GM21423 (cell line): Measurements from ENCODE around the gene LDB3.

Experiments
- ATAC-seq: cut with Tn5 transposase; IDR thresholded peaks from one replicate; pipeline ENCODE4 v1.9.1; 2021; ENCODE audit warnings: mild to moderate bottlenecking, moderate library complexity; ENCODE audit not compliant: unreplicated experiment

The LDB3 gene

DNA sequence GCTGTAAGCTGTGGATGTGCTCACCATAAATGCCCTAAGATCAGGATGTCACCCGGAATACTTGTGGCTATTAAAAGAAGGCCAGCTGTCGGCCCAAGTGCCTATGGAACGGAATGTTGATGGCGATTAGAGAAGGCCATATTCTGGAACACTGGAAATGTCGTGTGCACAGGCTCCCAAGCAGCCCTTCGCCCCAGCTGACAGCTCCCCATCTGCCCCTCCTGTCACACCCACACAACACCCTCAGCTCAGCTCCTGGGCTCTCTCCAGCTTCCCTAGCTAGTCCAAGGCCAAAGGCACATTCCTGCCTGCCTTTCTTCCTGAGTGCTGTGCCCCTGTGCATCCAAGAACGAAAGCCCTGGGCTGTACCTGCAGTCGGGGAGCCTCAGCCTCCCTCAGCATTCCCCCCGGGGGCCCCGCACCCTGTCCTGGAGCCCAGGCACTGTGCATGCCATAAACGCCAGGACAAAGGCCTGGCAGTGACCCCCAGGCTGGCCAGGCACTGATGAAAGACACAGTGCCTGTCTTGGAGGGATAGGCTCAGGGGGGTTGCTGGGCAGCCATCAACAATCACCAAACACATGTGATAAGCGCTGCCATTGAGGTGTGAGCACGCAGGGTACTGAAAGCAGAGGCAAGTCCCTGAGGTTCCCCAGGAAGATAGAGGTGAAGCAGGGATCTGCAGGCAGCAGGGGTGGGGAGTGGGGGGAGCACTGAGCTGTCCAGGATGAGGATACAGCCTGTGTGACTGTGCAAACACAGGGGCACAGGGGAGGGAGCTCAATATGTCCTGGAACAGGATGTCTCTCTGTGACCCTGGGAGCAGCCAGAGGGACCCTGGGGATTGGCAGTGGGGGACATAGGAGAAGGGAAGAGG lies 3.7 kb upstream of the LDB3 start:
- no peak for ATAC-seq

DNA sequence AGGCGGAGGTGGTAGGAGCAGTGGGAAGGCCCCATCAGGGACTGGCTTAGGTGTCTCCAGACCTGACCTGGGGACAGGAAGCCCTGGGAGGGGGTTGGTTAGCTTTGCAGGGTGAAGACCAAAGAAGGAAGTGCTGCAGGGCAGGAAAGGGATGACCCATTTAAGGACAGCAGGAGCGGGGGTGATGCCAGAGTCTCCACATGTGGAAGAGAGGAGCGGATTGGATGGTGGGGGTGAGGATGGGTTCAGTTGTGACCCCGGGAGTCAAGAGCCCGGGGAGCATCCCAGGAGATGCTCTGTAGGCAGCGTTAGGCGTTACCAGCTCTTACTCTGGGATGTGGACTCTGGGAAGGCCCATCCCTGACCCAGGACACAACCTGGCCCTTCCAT lies 3.1 kb upstream of the LDB3 start:
- ATAC-seq, result no peak

DNA sequence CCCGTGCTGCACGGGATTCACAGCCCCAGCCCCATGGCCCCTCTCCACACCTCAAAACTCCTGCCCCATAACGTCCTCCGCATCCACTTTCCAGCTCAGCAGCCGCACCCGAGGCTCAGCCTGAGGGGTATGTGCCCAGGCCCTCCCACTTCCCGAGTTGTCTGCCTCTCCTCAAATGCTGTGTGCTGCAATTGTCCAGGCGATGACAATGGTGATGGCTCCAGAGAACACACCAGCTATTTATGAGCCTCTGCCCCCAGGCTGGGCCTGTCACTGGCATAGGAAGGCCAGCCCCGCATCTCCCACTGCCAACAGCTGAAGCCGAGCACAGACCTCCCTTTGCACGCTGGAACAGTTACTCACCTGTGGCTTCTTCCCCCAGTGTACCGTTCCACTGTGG lies 2.4 kb upstream of the LDB3 start:
- ATAC-seq, result no peak

DNA sequence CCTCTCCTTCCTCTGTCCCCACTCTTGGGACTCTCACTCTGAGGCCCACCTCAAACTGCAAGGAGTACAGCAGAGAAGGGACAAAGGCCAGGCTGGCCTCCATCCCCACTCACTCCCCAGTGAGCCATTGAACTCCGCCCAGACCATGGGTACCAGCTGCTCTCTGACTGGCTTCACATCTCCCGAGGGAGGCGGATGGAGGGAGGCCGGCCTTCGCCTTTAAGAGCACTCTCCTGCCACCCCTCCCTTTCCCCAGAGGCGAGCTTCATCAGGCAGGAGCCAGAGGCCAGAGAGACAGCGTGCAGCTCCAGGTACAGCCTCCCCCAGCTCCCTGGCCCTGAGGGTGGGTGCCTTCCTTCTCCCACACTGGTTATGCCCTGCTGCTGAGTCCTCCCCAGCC lies 1.8 kb upstream of the LDB3 start:
- ATAC-seq, result no peak

DNA sequence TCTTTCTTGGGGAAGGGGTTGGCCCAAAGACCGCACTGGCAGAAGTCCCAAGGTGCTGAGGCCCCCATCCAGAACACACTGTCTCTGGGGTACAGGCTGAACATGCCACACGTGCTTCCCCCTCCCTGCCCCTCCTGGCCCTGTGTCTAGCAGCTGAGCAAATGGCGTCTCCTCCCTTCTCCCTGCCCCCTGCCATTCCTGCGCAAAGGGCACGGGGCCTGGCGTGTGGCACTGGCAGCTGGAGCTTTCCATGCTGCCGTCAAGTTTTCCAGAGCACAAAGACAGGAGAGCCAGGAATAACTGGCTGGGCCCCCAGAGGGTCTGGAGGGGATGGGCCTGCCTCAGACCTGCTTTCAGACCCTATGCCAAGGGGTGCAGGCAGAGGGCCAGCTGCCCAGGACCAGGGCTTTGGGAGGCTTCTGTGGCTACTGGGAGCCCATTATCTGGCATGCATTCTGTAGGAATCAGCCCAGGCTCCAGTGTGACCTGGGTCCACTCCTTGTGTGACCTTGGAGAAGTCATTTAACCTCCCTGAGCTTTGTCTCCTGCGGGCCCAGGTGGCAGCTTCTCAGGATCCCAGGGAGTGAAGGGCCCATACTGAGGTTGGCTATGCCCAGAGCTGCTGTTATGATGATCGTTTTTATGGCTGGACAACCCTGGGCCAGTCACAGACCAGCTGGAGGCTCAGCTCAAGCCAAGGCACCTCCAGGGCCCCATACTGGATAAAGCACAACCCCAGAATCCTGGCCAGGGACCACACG lies 710 bp upstream of the LDB3 start:
- no peak for ATAC-seq

DNA sequence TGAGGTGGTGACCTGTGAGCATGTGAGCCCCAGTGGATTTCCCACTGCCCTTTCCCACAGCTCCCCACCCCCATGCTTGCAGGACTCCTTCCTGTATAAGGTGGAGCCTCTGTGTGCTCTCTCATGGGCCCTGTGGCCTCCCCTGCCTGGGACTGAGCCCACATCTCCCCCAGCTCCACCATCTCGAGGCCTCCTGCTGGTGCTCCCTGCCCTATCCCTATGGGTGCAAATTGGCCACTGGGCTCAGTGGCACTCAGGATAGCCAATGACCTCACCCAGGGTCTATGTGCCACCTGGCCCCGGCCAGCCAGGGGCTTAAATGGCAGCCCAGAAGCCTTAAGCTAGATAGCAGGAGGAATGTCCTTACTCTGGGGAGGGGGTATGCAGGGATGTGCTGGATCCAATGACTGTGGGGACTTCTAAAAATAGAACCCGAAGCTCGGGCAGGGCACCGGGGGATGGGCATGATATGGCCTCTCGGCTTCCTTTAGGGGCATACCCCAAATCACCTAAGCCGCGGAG lies 2.0 kb downstream of the LDB3 start:
- no peak for ATAC-seq

DNA sequence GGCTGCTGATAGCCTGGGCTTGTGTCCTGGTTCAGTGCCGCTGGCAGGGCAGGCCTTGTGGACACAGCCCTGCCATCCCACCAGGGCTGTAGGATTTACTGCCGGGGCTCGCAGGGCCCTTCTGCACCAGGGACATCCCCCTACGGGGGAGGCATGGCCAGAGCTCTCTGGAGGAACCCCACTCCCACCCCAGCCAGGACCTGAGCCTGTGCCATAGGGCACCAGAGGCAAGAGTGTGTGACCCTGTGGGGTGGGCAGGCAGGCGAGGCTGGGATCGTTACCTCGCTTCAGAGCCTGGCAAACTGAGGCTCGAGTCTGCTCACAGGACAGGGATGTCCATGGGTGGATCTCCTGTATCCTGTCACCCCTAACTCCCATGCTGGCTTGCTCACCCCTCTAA lies 2.6 kb downstream of the LDB3 start:
- ATAC-seq, result no peak

DNA sequence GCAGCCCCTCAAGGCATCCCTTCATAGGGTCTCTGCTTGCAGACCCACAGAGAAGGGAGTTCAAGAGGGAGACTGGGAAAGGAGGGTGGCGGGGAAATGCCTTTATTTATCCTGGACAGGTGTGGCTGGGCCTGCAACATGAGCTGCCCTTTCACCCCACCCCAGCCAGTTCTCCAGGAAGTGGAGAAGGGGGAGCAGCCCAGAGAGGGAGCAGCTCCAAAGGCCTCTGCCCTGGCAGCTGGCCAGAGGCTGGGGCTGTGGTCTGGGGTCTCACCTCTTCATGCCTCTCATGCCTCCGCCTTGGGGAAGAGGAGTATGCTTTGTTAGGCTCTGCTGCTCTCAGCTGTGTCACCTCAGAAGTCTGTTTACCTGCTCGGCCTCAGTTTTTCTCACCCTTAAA lies 3.1 kb downstream of the LDB3 start:
- no peak for ATAC-seq

DNA sequence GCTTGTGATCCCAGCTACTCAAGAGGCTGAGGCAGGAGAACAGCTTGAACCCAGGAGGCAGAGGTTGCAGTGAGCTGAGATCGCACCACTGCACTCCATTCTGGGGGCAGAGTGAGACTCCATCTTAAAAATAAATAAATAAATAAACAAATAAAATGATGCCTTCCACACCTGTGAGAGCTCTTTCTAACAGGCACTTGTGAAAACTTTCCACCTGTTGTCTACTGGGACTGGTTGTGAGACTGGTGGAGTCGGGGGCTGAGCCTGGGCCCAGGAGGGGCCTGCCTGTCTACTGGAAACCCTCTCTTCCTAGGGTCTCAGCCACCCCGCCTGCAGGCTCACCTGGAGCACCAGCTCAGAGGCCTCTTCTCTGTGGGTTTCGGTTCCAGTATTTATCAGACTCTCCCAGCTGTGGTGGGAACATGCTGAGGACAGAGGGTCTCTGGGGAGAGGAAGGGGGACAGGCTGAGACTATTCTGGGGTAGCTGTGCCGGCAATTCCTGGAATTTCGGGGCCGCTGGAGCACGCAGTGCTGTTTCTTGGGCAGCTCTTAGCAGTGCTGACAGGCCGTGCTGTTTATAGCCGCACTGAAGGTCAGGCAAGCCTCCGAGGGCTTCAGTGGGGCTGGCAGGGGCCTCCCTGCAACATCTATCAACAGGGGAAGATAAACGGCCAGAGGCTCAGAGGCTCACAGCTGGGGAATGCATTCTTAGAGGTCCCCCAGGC lies 3.8 kb downstream of the LDB3 start:
- no peak for ATAC-seq

DNA sequence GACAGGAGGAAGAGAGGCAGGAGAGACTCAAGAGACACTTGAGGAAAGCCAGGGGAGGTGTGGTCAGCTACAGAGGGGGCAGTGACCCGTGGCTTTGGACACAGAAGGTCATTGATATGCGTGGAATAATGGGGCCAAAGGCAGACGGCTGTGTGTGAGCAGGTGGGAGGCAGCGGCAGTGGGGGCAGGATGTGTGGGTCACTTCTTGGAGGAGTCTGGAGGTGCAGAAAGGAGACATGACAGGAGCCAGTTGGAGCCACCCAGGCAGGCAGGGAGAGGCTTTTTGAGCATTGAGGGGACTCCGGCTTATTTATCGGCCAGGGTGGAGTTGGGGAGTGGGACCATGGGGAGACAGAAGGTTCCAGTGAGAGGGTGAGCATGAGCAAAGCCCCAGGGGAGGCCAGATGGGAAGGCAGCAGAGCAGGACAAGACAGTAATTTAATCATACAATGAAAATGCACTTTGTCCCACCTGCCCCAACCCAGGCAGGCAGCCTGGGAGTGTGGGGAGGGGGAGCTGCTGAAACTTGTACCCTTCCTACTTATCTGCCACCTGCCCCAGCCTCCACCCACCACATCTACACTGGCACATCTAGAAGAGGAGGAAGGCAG lies 5.0 kb downstream of the LDB3 start:
- ATAC-seq, result no peak

DNA sequence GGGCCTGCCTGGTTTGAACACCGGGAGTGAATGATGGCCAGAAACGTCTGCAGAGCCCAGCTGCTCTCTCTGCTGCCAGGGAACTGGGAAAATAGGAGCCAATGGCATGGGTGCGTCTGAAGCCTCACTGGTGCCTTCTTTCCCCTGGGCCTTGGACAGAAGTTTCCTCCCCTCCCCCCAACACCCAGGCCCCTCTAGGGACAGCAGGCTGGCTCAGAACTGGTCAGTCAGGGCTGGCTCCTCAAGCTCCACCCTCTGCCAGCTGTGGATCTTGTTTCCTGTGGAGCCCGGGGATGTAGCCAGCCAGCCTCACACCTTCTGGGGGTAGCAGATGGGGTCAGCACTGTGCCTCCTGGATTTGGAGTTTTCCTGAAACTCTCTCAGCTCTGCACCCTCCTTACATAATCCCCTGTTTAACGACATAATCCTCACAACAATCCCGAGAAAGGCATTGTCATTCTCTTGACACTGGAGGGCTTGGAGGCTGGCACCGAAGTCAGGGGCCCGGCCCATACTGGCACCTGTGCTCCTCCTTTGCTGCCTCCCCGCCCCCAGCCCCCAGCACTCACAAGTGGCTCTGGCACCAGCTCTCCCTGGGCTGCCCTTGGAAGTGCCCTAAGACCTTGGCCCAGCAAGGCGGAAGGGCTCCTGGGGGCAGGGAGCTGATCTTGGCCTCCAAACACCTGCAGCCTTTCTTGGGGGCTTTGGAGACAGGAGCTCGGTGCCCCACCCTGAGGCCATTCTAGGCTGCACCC lies 5.7 kb downstream of the LDB3 start:
- ATAC-seq, result no peak

DNA sequence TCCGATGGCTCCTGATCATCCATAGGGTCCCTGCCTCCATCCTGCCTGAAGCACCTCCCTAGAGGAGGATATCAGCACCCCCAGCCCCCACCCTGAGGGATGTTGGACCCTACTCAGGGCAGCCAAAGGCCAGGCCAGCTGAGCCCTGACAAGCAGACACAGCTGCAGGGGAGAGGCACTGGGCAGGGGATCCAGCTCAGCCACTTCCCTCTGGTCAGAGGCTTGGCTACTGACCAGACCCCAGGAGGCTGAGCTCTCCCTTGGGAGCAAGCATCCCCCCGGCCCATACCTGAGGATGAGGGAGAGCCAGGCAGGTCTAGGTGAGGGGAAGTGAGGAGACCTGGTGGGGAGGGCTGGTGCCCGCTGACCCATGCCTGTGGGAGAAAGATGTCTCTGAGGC lies 6.6 kb downstream of the LDB3 start:
- no peak for ATAC-seq

DNA sequence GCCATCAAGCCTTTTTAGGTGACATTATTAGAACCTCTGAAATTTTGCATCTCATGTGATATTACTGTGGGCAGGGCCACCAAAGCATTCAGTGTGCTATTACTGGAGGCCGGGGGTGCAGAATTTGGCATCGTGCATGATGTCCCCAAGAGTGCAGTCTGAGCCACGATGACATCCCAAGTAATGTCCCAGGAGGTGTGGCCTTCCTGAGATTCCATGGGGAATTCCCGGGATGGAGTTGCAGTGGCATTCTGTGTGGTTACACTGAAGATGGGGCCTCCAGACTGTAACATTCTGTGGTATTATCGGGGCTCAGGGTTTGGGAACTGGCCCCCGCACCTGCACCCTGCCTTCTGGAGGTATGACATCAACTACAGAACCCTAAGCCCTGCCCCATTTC lies 9.1 kb downstream of the LDB3 start:
- ATAC-seq, result no peak

DNA sequence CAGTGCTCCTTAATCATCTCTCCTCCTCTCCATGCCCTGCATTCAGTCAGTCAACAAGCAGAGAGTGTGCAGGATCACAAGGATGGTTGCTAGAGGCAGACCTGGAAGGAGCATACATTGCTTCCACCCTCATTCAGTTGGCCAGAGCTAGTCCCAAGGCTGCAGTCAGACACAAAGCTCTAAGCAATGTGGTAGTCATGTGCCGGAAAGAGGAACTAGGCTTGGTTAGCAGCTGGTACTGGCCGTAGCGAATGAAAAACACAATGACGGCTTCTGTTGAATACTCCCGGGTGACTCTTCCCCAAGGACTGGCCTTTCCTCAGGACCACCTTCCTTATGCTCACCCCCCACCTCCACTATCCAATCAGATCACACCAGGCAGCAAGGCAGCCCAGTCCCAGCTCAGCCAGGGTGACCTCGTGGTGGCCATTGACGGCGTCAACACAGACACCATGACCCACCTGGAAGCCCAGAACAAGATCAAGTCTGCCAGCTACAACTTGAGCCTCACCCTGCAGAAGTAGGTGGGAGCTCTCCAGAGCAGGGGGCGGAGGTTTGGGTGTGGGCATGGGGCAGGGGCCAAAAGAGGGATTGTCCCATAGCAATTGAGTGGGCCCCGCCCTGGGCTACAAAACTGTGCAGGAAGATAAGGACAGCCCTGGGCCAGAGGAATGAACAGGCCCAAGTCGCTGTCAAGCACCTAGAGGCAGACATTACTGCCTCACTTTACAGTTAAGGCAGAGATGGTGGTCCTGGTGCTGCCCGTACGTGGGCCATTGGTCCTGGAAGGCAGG lies 10.9 kb downstream of the LDB3 start:
- peak; percentile 67 for ATAC-seq

DNA sequence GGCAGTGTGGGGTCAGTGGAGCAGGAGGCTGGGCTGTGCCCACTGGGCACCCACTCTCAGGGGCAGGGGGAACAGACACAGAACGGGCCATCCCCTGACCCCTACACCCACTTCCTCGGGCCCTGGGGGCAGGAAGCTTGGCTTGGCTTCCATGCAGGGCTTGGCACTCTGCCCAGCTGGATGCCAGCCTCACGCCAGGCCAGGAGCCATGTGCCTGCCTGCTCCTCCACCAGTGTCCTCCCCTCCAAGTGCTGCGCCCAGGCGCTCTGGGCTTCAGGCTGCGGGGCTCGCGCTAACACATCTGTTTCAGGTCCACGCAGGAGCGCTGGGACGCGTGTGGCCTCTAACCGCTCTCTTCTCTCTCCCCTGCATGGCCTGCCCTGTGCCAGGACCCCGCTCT lies 12.7 kb downstream of the LDB3 start:
- no peak for ATAC-seq

DNA sequence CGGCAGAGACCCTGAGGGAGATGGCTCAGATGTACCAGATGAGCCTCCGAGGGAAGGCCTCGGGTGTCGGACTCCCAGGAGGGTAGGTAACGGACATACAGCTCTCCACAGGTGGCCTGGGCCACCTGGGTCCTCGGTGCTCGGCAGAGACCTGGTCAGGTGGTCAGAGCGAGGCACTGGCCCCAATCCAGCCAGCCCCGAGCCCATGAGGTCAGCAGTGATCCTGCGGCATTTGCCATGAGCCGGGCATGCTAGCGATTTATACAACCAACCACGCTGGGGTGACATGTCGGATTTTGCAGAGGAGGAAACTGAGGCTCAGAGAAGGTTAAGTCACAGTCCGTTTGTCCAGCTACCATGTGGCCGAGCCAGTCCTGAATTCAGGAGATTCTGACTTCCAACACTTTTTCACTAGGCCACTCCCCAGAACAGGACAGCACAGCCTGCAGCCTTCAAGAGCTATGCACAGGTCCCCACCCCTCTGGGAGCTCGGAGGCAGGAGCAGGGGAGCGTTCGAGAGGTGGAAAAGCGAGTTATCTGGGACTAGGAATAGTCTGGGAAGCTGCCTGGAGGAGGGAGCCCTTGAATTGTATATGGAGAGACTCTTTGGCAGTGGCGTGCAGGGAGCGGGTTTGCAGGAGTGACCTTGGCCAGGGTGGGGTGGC lies 13.5 kb downstream of the LDB3 start:
- no peak for ATAC-seq

DNA sequence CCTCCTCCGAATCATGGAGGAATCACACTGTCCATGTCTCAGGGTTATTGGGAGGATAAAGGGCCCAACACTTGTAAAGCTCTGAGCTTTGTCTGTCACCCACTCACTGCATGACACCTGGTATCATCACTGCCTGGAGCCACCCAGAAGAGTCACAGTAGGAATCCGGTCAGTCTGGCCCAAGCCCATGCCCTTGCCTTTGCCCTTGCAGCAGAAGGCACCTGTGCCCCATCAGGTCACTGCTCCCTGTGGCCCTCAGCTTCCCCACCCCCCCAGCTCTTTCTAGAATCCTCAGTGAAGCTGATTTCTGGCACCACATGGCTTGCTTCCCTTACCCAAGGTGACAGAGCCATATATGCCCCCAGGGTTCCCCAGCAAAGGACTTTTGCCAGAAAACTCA lies 14.4 kb downstream of the LDB3 start:
- no peak for ATAC-seq

DNA sequence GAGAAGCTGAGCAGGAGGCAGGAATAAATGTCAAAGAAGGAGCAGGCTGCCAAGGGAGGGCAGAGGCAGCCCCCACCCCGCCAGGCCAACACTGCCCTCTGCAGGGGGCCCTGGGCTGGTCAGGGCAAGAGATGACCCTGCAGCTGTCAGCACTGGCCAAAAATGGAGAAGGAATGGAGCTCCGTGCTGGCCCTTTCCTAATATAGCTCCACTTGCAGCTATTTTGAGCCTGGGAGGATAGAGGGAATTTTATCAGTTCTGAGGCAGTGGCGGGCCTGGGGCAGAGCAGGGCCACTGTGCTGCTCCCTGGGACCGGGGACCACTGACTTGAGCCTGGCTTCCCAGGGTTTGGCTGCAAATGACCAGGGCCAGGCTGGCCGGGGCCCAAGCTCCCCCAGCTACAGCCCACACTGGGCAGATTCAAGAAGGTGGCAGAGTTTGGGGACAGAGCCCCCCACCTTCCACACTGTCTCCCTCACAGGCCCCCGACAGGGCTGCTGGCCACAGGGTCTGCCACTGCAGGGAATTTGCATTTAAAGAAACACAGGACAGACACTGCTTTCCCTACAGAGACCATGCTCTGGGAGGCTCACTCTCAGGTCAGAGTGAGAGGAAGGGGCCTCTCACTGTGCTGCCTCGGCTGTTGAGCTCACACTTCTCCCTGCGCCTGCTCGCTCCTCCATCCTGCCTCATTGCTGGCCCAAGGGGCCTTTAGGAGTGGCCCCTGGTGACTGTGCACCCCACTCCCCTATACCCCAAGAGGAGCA lies 16.2 kb downstream of the LDB3 start:
- no peak for ATAC-seq
